Right cardiac atrium (tissue), 5 donors: ENCODE data around the gene CELA3B. TPM values are rescaled to one million over a fixed set of nuclear protein-coding genes. Genes with fewer than 3 reads are reported as not detected.
A peak's percentile ranks its signal among the peaks of the same experiment; 100 is the strongest.
"Not testable (repeated sequence)": the region's sequence is repeated elsewhere in the genome, so short reads cannot be mapped to it uniquely, and the experiment has no call there.

Source experiments
- ATAC-seq, 2 donors: fragments of 200-7000 bp; cut with Tn5 transposase; one replicate each; pipeline versions ENCODE4 v1.8.0 to v1.9.1; 2020; ENCODE audit warnings: moderate library complexity in 2 of 2, mild to moderate bottlenecking in 1 of 2
- DNase-seq, 3 donors: peaks; one replicate each; pipeline ENCODE4 v3.0.0-alpha.2; 2020
- H3K27ac ChIP-seq: one replicate; pipeline ENCODE4 v1.5.1; 2013; ENCODE audit warnings: mild to moderate bottlenecking, low read length, control low read depth, moderate library complexity
- H3K27me3 ChIP-seq: one replicate; pipeline ENCODE4 v1.6.1; 2013; ENCODE audit not compliant: control insufficient read depth, insufficient read depth
- H3K4me1 ChIP-seq: one replicate; pipeline ENCODE4 v1.6.1; 2013; ENCODE audit warnings: low read length; ENCODE audit not compliant: control insufficient read depth, insufficient read depth
- H3K4me3 ChIP-seq: one replicate; pipeline ENCODE4 v1.5.1; 2013; ENCODE audit warnings: low read length, control low read depth
- H3K9me3 ChIP-seq: one replicate; pipeline ENCODE4 v1.6.1; 2013; ENCODE audit warnings: low read length; ENCODE audit not compliant: control insufficient read depth
- WGBS: extraction: QIAGEN DNeasy Blood & Tissue Kit; methylation state at CpG from one replicate; pipeline ENCODE4 v1.1.7; 2013; 5-methylcytosine and 5-hydroxymethylcytosine counted together
- intact Hi-C, 4 donors: fragments of 100-400 bp; cut with DNase I; formaldehyde crosslinking; loops; one replicate each; pipeline versions ENCODE4 v1.11.0 to v1.14.0; 2022 to 2023
- polyA plus RNA-seq: library from polyadenylated mRNA; stranded (reverse); fragments of 200-250 nt; gene quantifications from one replicate; pipeline ENCODE4 v1.2.3, GENCODE V29; 2013
- total RNA-seq, 4 donors: library from RNA; stranded (reverse); fragmentation: NEBNext Ultra II Directional; extraction: Animal tissue kit (Norgen Biotek cat#: 25700); gene quantifications; one replicate each; pipeline ENCODE4 v1.2.1, GENCODE V29; 2021
- donor health status: healthy with polysubstance abuse.
- donor health status: DM: no; HTN: yes; CAD: no.
- donor health status: DM: no; HTN: no; CAD: no.
- donor health status: DM: no; HTN: yes; CAD: no; lungs with severe emphysema.
- donor health status: DM: yes; HTN: yes; CAD: no.

The CELA3B gene
- total and polyA plus RNA-seq, 5 donors, result 0.09 to 0.53 TPM; not detected in 3

- H3K4me3 ChIP-seq, DNase-seq, H3K27me3 ChIP-seq, intact Hi-C loops, H3K9me3 ChIP-seq, H3K27ac ChIP-seq, H3K4me1 ChIP-seq: not testable (repeated sequence)
- ATAC-seq, result peak in 1 of 2 donors; percentile 32
- WGBS, result 72% methylated on average over 14 of the region's 15 CpGs
Observed at GRCh38 chr1:21998624-21999294, 21.9 kb downstream of the CELA3B start.

GRCh38 chr1:21999645-22000044 is 22.8 kb downstream of the CELA3B start:
- H3K4me3 ChIP-seq, H3K4me1 ChIP-seq, H3K9me3 ChIP-seq, H3K27ac ChIP-seq, H3K27me3 ChIP-seq, intact Hi-C loops, DNase-seq: not testable (repeated sequence)
- ATAC-seq, result peak; percentile 70 to 71
- WGBS, result 36% methylated on average over 7 of the region's 7 CpGs

GRCh38 chr1:22001409-22001808 is 24.6 kb downstream of the CELA3B start, which contains the start of gene CELA3A:
Gene CELA3A, plus strand, starts transcription at chr1:22001657. Its CDS starts 18 bp downstream, at chr1:22001675.
- ATAC-seq (no peak), DNase-seq (no peak)
- intact Hi-C loops, result no loop called here
- WGBS, result 81% methylated on average over 5 of the region's 5 CpGs
- H3K4me3 ChIP-seq, result no peak within 1 kb of the TSS
- no peaks in the 10 kb centered on the region for H3K27me3 ChIP-seq
- no peaks in the 10 kb centered on the region for H3K9me3 ChIP-seq
- no peaks in the 10 kb centered on the region for H3K4me1 ChIP-seq
- no peak within 1 kb of the TSS for H3K27ac ChIP-seq

GRCh38 chr1:22002461-22002860 is 25.6 kb downstream of the CELA3B start:
- ATAC-seq, H3K27me3 ChIP-seq, DNase-seq, H3K4me3 ChIP-seq, H3K4me1 ChIP-seq, intact Hi-C loops, H3K27ac ChIP-seq, H3K9me3 ChIP-seq: not testable (repeated sequence)
- 84% methylated on average over 5 of the region's 5 CpGs for WGBS

- H3K4me1 ChIP-seq, H3K9me3 ChIP-seq, DNase-seq, H3K27me3 ChIP-seq, intact Hi-C loops, H3K4me3 ChIP-seq, ATAC-seq, H3K27ac ChIP-seq: not testable (repeated sequence)
- 90% methylated on average over 8 of the region's 8 CpGs for WGBS
Observed at GRCh38 chr1:22002875-22003274, 26.1 kb downstream of the CELA3B start.

GRCh38 chr1:22003959-22004358 is 27.1 kb downstream of the CELA3B start:
- H3K9me3 ChIP-seq, H3K27me3 ChIP-seq, ATAC-seq, H3K4me1 ChIP-seq, DNase-seq, H3K27ac ChIP-seq, H3K4me3 ChIP-seq, intact Hi-C loops: not testable (repeated sequence)
- 95% methylated on average over 3 of the region's 3 CpGs for WGBS

GRCh38 chr1:22005261-22006149 is 28.7 kb downstream of the CELA3B start:
- WGBS, result 68% methylated on average over 18 of the region's 18 CpGs
- H3K27ac ChIP-seq, H3K9me3 ChIP-seq, H3K27me3 ChIP-seq, H3K4me3 ChIP-seq, H3K4me1 ChIP-seq, intact Hi-C loops: not testable (repeated sequence)
- DNase-seq, result peak in 2 of 3 donors; percentile 30 to 64
- ATAC-seq, result peak; percentile 74 to 78

- 77% methylated on average over 13 of the region's 13 CpGs for whole genome bisulfite sequencing
- DNase-seq, H3K9me3 ChIP-seq, H3K4me3 ChIP-seq, H3K4me1 ChIP-seq, intact Hi-C loops, H3K27ac ChIP-seq, H3K27me3 ChIP-seq, ATAC-seq: not testable (repeated sequence)
Observed at GRCh38 chr1:22006736-22007135, 29.9 kb downstream of the CELA3B start.

GRCh38 chr1:22007262-22007661 is 30.4 kb downstream of the CELA3B start:
- H3K4me1 ChIP-seq, H3K4me3 ChIP-seq, H3K27me3 ChIP-seq, H3K9me3 ChIP-seq, intact Hi-C loops, H3K27ac ChIP-seq, ATAC-seq, DNase-seq: not testable (repeated sequence)
- 86% methylated on average over 9 of the region's 10 CpGs for WGBS

GRCh38 chr1:22009566-22009965 is 32.7 kb downstream of the CELA3B start:
- intact Hi-C loops, H3K9me3 ChIP-seq, H3K4me1 ChIP-seq, H3K27me3 ChIP-seq, H3K27ac ChIP-seq, H3K4me3 ChIP-seq, ATAC-seq, DNase-seq: not testable (repeated sequence)
- WGBS, result 78% methylated on average over 10 of the region's 11 CpGs

- ATAC-seq, H3K27me3 ChIP-seq, DNase-seq, H3K27ac ChIP-seq, H3K4me1 ChIP-seq, intact Hi-C loops, H3K4me3 ChIP-seq, H3K9me3 ChIP-seq: not testable (repeated sequence)
- WGBS, result 68% methylated on average over 4 of the region's 4 CpGs
Observed at GRCh38 chr1:22012752-22013151, 35.9 kb downstream of the CELA3B start.
